Inflammatory macrophage treated with lipopolysaccharide for 4 hours (primary cell): ENCODE data around the gene SPTLC3.

Experiments
- DNase-seq: peaks from one replicate; pipeline ENCODE4 v3.0.0-alpha.2; 2020

SPTLC3 gene

DNA sequence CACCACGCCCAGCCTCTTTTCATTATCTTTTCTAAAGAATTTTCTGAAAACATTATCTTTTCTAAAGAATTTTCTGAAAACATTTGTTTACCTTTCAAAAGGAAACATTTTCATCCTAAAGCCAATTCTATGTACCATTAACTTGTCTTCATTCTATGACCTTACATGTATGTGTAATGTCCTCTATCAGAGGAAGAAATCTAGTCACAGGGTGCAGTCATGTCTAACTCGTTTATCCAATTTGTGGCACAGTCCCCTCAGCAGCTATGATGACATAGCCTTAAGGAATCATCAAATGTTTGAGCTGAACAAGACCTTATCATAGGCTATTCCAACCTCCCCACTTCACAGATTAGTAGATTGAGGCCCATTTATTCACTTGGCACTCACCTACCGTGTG is 21.5 kb upstream of the SPTLC3 start:
- no peak for DNase-seq

DNA sequence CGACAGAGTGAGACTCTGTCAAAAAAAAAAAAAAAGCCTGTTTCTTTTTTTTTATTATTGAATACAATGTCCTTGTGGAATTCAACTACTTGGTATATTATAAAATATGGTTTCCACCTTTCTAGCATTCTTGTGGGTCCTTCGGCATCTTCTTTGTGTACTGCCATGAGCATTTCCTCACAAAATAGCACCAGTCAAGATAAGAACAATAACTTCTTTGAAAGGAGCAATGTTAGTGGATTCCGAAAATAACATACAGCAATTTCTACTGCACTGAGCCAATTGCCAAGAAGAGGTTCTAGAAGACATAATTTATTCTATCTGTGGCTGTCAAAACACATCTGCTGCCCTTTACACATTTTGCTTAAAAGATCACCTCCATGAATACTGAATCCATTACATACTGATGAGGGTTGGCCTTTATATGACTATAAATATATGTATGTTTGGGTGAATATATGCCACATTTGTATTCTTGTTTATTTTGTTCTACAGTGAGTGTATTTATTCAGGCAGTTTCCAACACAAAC is 19.1 kb upstream of the SPTLC3 start:
- no peak for DNase-seq

DNA sequence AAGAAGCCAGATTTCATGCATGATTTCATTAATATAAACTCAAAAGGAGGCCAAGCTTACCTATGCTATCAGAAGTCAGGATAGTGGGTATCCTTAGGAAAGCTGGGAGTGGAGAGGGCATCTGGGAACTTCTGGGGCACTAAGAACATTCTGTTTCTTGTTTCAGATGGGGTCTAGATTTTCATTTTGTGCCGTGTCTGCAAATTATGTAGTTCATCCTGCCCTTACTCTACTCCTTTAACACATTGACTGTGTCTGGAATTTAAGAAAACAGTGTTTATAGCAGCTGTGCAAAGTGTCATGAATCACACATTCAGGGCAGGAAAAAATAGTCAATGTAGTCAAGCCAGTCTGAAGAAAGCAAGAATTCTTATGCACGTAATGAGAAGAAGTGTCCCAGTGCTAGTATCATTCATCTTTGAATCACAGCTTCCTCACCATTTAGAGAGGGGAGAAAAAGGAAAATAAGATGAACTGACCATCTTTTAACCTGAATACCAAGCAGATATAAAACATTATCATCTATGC is 11.6 kb upstream of the SPTLC3 start:
- DNase-seq, result no peak

DNA sequence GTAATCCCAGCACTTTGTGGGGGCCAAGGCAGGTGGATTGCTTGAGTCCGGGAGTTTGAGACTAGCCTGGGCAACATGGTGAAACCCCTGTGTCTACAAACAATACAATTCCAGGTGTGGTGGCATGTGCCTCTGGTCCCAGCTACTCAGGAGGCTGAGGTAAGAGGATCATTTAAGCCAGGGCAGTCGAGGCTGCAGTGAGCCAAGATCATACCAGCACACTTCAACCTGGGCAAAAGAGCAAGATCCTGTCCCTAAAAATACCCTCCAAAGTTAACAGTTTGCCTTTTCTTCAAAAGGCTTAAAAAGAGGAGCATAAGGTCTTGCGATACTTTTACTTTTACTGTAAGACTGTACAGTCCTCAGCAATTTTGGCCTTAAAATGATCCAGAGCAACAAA is 10.7 kb upstream of the SPTLC3 start:
- no peak for DNase-seq

DNA sequence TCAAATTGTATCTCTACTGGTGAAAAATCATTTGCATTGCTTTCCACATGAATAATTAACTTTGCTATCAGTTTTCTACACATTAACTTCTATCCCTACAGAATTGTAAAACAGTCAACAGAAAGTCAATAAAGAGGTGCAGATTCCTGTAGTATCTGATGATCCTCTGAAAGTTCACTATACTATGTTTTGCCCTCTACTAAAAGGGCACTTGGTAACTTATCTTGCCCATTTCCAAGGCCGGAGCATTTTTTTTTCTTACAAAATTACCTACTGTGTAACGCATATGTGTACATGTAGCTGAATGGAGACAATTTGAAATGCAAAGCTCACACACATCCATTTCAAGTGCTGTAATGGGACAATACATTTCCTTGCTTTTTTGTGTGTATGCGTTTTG is 9.6 kb upstream of the SPTLC3 start:
- no peak for DNase-seq

DNA sequence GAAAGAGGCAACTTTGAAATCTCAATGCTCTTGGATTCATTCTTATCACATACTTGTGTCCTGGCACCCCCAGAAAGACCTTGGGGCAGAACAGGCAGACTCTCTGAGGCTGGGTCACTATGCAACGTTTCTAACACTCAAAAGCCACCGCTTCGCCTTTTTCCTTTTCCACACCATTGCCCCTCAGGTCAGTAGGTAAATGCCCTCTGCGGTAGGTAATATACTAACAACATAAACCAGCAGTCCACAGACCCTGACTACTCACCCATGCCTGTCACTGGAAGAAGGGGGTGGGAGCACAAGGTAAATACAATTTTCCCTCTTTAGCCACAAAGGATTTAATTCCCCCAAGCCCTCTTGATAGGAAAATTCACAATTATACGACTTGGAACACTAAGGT is 6.5 kb upstream of the SPTLC3 start:
- DNase-seq, result no peak

DNA sequence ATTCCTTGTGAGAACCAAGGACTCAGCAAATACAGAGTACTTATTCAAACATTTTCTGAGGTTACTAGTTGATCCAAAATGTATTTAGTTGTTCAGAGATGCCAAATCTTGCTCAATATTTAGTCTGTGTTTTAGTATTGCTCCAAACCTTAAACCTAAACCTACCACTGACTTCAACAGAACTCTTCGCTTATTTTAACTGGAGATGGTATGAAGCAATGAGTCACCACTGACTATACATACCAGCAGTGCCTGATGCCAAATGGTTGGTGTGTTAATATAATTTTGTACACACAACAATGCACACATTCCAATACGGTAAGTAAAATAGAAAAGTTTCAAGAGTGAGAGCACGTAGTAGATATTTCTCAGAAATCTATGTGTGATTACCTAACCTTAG is 1.9 kb upstream of the SPTLC3 start:
- no peak for DNase-seq

DNA sequence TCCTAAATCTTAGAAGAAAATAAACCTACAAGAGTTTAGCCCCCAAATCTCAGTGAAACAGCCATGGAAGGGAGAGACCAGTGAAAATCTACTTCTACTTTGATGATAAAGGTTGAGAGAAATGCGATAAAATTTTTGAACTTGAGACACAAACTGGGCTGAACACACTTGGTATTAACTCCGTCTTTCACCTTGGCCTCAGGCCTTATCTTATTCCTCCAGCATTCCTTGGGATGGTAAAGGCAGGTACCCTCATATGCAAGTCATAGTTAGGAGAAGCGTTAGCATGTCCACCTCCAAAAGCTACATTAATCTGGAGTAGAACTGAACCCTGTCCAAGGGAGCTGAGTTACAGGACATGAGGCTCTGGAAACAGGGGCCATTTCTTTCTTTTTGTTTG is 1.2 kb upstream of the SPTLC3 start:
- no peak for DNase-seq

DNA sequence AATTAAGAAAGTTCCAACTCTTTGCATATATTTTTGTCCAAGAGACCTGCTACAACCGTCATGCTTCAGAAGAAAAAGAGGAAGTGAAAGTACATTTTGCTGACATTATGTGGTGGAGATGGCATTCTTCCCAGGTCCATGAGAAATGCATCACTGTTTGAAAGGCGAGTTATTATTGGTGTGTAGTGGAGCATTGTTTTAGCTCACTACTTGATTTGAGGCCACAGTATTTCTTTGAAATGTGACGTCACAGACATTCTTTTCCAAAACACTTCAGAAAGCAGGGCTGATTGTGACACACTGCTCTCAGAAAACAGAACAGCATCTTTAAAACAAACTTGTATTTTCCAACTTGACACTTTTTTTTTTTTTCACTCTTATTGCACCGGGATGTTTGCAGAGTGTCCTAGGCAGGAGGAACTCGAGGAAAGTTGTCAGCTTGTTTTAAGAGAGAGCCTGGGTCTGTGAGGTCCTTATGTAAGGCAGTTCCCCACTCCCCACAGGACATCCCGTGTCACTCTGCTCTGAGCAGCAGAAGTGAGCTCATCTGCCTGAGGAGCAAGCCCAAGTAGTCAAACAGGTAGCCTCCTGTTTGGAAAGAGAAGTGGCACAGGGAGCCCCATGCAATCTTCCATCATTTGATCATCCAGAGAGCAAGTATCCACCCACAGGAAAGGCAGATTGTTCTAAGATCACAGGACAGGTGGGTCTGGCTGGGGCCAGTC is 1.1 kb downstream of the SPTLC3 start:
- peak; percentile 74 for DNase-seq

DNA sequence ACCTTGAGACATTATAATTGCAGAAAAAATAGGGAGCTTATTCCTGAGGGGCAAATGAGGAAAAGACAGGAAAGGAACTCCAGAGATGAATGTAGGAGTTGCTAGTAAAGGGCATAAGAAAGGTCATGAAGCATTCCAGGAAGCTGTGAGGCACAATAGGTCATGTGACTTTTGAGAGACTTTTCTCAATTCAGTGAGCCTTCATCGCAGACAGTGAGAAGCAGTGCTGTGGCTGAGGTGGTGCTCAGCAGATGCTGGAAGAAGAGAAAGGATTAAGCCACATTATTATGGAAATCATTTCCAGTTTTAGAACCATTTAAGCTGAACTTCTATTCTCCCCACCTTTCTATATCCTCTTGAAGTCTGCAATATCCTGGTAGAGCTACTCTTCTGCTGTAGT is 4.1 kb downstream of the SPTLC3 start:
- no peak for DNase-seq

DNA sequence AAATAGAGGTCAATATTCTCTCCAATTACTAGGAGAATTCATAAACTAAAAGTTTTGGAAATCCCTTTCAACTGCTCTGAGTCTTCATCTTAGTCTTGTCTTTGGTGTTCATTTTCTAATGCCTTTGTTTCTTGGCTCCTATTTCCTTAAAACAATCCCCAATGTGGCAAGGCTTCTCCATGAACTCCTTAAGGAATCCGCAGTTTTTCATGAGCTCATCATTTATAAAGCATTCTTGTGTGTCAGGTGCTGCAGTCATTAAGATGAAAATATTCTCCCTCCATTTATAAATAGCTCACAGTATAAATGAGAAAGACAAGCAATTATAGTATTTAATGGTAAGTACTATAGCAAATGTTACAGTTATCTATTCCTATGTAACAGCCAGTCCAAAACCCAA is 4.6 kb downstream of the SPTLC3 start:
- DNase-seq, result no peak

DNA sequence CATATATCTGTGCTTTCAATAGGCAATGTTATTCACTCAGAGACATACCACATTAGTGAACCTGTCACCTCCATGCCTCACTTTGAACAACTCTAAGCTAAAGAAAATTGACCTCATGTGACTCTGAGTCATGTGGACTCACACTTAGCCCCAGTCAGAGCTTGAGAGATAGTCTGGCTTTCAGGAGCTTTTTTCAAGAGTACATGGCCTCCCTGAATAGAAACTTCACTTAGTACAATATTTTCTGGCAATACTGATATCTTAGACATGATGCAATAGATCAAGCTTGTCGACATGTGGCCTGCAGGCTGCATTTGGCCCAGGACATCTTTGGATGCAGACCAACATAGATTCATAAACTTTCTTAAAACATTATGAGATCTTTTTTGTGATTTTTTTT is 8.5 kb downstream of the SPTLC3 start:
- no peak for DNase-seq

DNA sequence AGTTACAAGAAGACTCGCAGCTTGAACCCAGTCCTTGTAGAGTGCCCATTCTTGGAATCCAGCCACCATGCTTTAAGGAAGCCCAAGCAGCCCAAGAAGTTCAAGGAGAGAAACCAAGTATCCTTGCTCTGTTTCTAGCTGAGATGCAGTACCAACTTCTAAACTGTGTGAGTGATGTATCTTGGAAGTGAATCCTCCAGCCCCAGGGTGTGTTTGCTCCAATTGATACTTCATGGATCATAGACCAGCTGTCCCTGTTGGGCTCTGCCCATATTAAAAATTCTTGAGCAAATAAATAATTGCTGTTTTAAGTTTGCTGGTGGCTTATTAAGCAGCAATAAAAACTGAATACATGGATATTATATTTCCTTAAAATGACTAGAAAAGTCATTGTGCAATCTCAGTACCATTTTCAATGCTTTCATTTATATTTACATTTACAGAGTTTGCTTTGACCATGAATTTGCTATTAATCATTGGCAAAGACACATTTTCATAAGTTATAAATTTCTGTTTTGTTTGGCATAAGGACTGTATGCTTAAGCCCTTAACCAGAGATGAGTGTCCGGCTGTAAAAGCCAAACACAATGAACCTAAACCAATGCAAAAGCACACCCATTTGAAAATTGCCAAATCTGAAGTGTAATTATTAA is 9.2 kb downstream of the SPTLC3 start:
- no peak for DNase-seq

DNA sequence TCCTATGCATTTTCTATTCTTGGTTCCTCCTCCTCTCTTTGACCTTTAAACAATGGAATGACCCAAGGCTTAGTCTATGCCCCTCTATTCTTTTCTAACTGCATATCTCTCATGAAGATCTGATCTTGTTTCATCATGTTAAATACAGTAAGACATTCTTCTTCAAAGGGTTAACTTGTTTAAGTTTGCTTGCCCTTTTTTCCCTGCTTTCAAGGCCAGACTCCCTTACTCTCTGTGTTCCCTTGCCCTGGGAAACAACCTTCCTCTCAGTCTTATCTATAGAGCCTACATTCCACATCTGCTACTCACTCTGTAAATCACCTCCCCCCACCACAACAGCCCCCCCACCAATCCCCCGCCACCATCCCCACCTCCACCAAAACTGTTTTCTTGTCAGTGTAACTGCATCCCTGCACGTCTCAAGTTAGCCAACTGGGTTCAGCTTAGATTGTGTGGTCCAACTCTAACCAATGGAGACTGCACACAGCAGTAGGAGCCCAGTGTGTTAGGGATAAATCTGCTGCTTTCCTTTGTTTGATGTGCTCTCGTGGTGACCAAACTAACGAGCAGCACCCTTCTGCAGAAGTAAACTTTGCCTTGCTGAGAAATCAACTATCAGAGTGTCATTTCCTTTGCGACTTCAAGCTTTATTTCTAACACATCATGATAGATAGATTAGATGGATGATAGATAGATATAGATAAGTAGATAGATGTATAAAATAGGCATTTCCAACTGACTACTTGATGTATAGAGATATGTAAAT is 12.6 kb downstream of the SPTLC3 start:
- no peak for DNase-seq

DNA sequence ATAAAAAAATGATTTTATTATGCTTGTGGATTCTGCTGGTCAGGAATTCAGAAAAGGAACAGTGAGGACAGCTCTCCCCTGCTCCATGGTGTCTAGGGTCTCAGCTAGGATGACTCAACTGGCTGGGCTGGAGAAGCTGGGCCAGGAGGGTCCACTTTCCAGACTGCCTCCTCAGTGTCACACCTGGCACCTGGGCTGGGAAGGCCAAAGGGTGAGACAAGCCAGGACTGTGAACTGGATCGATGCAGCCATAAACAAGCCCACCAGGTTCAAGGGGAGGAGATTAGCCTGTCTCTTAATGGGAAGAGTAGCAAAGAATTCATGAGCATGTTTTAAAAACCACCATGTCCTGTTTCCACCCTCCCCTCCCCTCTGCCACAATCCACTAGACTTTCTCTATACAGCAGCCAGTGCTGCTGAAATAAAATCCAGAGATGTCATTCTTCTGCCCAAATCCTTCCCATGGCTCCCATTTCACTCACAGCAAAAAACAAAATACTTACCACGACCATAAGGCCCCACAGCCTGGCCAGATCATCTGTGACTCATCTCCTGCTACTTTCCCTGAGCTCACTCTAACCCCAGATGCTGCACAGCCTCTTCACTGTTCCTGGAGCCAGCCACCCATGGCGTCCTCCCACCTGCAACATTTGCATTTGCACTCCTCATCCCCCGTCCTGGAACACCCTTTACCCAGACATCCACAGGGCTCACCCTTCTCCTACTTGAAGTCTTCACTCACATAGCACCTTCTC is 13.8 kb downstream of the SPTLC3 start:
- DNase-seq, result no peak

DNA sequence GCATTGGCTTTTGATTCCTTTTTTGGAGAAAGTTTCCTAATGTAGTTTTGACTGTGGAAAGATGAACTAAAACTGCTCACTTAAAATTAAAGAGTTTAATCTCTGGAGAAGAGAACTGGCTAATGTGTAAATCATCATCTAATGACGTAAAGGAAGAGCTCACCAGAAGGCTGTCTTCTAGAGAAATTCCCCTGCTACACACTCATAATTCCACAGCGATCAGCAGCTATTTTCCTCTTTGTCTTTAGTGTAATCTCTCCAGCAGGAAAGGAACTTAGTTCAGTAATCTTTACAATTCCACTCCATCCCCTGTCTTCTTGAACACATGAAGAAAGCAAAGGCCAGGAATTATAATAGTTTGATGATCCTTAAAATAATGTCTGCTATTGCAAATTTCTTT is 15.8 kb downstream of the SPTLC3 start:
- DNase-seq, result no peak

DNA sequence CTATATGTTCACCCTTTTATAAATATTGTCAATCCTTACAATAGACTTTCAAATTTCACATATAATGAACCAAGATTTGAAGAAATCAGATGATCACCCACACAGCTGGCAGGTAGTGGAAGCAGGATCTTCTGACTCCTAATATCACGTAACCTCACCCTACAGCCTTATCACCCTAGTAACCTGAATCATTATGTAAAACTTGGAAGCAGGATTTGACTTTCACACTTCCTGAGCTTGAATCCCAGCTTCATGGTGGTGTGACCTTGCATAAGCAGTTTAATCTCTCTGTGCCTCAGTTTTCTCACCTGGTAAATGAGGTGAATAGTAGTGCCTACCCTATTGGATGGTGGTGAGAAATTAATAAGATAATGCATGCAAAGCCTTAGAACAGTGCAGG is 16.4 kb downstream of the SPTLC3 start:
- no peak for DNase-seq

DNA sequence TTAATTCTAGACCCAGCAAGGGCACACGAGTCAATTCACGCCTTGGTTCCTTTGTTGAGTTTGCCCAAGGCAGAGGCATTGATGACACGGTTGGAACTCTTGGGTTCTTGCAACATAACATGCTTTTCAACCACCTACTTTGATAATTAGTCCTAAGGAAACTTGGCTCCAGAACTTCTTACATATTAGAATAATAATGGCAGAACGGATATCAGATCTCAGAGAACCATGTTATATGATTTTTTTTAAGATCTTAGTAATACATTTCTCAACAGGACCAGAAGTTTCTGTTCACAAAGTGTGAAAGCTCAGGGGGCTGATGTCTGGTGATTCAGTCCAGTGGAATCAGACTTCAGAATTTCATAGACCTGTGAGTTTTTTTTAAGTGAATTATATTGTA is 19.2 kb downstream of the SPTLC3 start:
- no peak for DNase-seq

DNA sequence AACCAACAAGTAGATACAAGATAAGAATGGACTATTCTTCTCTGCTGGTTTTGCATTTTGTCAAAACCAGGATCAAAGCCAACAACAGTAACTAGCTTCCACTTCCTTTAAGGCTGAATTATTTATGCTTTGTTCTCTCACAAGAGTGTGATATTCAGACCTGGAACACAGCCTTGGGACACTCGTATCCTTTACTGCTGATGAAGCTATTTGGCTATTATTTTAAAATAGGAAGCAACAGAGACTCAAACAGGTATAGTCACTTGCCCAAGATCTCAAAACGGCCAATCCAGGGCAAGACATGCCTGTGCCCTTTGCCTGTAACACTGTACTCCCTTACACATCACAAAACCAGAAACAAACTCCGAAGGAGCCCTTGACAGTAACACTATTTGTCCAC is 19.9 kb downstream of the SPTLC3 start:
- DNase-seq, result no peak

DNA sequence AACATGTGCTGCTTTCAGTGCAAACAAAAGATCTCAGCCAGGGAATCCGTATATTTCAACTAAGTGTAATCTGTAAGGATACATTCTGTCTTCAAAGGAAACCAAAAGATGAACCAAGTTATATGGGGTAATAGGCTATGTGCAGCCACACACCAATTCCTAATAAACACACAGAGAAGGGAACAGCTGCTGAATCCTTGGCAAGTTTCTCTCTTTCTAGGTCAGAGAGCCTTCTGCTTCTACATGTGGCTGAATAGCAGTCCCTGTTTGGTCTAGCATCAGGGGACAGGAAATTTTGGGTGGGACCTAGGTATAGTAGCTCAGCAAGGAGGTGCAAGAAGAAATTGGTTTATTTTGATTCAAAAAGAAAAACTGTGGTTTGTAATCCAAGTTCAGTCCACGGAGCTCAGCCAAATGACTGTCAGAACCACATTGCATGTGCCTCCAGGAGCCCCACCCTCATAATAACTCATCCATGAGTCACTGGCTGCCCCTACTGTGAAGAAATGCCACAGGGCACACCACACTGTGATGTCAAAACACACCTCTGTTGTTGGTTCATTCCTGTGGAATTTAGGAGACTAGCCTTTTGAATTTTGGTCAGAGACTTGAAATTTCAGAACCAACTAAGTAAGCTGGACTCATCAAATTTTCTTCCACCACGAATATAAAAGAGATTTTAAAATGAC is 21.1 kb downstream of the SPTLC3 start:
- peak; percentile 4 for DNase-seq

DNA sequence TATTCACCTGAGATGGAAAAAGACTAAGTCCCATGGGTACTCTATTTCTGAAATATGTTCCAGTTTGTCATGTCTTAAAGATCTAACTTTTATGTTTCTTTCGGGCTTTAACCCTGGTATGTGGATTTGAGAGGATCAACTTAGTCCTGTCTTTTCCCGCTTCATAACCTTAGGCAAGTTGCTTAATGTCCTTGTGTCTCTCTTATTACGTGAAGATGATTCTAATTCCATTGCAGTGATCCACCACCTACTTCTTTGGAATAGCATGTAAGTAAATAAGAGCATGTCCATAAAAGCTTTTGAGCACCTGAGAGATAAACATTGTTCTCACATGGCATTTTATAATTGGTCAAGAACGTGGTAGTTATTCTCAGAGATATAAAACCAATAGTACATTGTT is 23.0 kb downstream of the SPTLC3 start:
- no peak for DNase-seq

DNA sequence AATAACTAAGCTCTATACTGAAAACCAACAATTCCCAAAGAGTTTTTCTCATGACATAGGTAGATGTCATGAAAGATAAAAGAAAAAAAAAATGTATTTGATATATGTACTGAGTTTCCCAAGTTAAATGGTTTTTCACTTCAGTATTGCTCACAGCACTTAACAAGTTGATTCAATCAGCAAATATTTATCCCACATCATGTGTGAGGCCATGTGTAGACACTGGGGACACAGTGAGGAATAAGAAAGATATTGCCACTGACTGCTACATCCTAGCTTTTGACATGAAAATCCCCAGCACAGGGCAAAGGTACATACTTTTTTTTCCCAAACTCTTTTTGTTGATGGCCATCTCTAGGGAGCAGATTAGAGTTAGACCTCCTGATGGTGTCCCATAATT is 25.3 kb downstream of the SPTLC3 start:
- no peak for DNase-seq
